ENCODE measurements around the gene GRXCR1.

GRCh38 chr4:42965326-42965725, 72.8 kb downstream of the GRXCR1 start:
- no peak for TF ChIP-seq POLR2A (IDR thresholded peaks at IDR 0.05; ENCODE audit: low read depth, low read length)
- TF ChIP-seq POLR2AphosphoS5 (IDR thresholded peaks at IDR 0.05; ENCODE audit: low read depth, low read length): no peak

All from GM12891 (cell line).